NOMO-1 treated with DMSO at 0.1 percent for 48 hours (cell line): ENCODE results near the gene SHLD1.
"Not testable (repeated sequence)": the region's sequence is repeated elsewhere in the genome, so short reads cannot be mapped to it uniquely, and the experiment has no call there.

Experiments used
- DNase-seq: peaks from one replicate; lab custom pipeline; 2025; ENCODE audit not compliant: unreplicated experiment; lab: John Stamatoyannopoulos, UW

SHLD1 gene

GRCh38 chr20:5735845-5736510 is 14.2 kb upstream of the SHLD1 start:
- no peak for DNase-seq

- no peak for DNase-seq
Observed at GRCh38 chr20:5737619-5737953, 12.6 kb upstream of the SHLD1 start.

- no peak for DNase-seq
Observed at GRCh38 chr20:5737966-5738365, 12.2 kb upstream of the SHLD1 start.

- DNase-seq = not testable (repeated sequence)
Observed at GRCh38 chr20:5740643-5741042, 9.6 kb upstream of the SHLD1 start.

- no peak for DNase-seq
Observed at GRCh38 chr20:5741089-5741488, 9.1 kb upstream of the SHLD1 start.

- no peak for DNase-seq
Observed at GRCh38 chr20:5742041-5742440, 8.2 kb upstream of the SHLD1 start.

- no peak for DNase-seq
Observed at GRCh38 chr20:5745416-5746030, 4.7 kb upstream of the SHLD1 start.

GRCh38 chr20:5746064-5746463 is 4.1 kb upstream of the SHLD1 start:
- DNase-seq = no peak

- no peak for DNase-seq
Observed at GRCh38 chr20:5748246-5748645, 2.0 kb upstream of the SHLD1 start.

- not testable (repeated sequence) for DNase-seq
Observed at GRCh38 chr20:5749512-5749951, 669 bp upstream of the SHLD1 start.

GRCh38 chr20:5751856-5752255 is 1.7 kb downstream of the SHLD1 start:
- no peak for DNase-seq

- DNase-seq = no peak
Observed at GRCh38 chr20:5753814-5754213, 3.6 kb downstream of the SHLD1 start.

GRCh38 chr20:5757949-5758348 is 7.7 kb downstream of the SHLD1 start:
- no peak for DNase-seq

GRCh38 chr20:5766085-5766764 is 16.0 kb downstream of the SHLD1 start:
- no peak for DNase-seq

- DNase-seq = no peak
Observed at GRCh38 chr20:5767493-5768098, 17.4 kb downstream of the SHLD1 start.

- peak; percentile 78 for DNase-seq
Observed at GRCh38 chr20:5770231-5770986, 20.2 kb downstream of the SHLD1 start.

GRCh38 chr20:5770987-5771318 is 20.8 kb downstream of the SHLD1 start:
- DNase-seq = no peak

- DNase-seq = no peak
Observed at GRCh38 chr20:5772704-5773103, 22.5 kb downstream of the SHLD1 start.

GRCh38 chr20:5773589-5773988 is 23.4 kb downstream of the SHLD1 start:
- DNase-seq = no peak

- no peak for DNase-seq
Observed at GRCh38 chr20:5776077-5776476, 25.9 kb downstream of the SHLD1 start.
